Kidney epithelial cell (primary cell): ENCODE measurements around the gene LRRC27. TPM values are rescaled to one million over a fixed set of nuclear protein-coding genes. Genes with fewer than 3 reads are reported as not detected.

Source experiments
- DNase-seq: peaks from one replicate; pipeline ENCODE4 v3.0.0-alpha.2; 2010; ENCODE audit warnings: low read depth
- H3K27me3 ChIP-seq: 2 replicates; pipeline ENCODE4 v1.6.0; 2011; ENCODE audit warnings: low read length; ENCODE audit not compliant: control insufficient read depth, insufficient read depth
- H3K36me3 ChIP-seq: 2 replicates; pipeline ENCODE4 v1.5.1; 2011; ENCODE audit warnings: low read length; ENCODE audit not compliant: control insufficient read depth, insufficient read depth
- H3K4me3 ChIP-seq: 2 replicates; pipeline ENCODE4 v1.5.1; 2011; ENCODE audit warnings: low read depth, mild to moderate bottlenecking, control low read depth, low read length
- total RNA-seq: library from RNA; depleted of rRNA; stranded (reverse); fragments of >200 nt; gene quantifications from 2 replicates; pipeline ENCODE4 v1.2.3, GENCODE V29; 2015
- TF ChIP-seq, protein P1 (sequence below): IDR thresholded peaks from 2 replicates; pipeline ENCODE4 v1.5.1; 2011; ENCODE audit warnings: mild to moderate bottlenecking, moderate library complexity, low read length, control low read depth, inconsistent platforms; ENCODE audit not compliant: insufficient read depth, poor library complexity, severe bottlenecking

The LRRC27 gene
- total RNA-seq, 1 donor from 2014 or later: 13.3 TPM

DNA sequence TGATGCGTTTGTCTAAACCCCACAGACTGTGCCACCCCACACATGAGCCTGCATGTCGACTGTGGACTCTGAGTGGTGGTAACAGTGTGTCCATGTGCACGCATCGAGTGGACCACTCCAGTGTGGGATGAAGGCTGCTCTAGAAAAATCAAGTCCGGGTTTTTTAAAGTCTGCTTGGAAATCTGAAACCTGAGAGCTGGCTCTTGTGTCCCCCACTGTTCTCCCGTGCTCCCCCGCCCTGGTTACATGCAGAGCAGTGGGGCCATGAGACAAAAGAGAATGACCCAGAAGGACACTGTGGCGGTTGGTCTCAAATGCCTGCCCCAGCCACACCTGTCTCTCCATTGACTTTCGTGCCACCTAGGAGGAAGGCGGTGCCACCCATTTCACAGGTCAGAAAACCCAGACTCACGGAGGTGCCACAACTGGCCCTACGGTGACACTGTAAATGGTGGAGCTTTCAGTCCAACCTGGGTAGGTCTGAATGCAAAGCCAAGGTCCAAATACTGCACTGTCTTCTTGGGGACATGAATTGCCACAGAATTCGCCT lies 37.7 kb downstream of the LRRC27 start:
- TF ChIP-seq, protein P1, sequence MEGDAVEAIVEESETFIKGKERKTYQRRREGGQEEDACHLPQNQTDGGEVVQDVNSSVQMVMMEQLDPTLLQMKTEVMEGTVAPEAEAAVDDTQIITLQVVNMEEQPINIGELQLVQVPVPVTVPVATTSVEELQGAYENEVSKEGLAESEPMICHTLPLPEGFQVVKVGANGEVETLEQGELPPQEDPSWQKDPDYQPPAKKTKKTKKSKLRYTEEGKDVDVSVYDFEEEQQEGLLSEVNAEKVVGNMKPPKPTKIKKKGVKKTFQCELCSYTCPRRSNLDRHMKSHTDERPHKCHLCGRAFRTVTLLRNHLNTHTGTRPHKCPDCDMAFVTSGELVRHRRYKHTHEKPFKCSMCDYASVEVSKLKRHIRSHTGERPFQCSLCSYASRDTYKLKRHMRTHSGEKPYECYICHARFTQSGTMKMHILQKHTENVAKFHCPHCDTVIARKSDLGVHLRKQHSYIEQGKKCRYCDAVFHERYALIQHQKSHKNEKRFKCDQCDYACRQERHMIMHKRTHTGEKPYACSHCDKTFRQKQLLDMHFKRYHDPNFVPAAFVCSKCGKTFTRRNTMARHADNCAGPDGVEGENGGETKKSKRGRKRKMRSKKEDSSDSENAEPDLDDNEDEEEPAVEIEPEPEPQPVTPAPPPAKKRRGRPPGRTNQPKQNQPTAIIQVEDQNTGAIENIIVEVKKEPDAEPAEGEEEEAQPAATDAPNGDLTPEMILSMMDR: no peak
- Histone ChIP-seq H3K27me3 (no peaks in the 10 kb centered on the region), H3K36me3 (no peaks in the 10 kb centered on the region), H3K4me3 (no peak overlapping the region)
- DNase-seq: no peak

DNA sequence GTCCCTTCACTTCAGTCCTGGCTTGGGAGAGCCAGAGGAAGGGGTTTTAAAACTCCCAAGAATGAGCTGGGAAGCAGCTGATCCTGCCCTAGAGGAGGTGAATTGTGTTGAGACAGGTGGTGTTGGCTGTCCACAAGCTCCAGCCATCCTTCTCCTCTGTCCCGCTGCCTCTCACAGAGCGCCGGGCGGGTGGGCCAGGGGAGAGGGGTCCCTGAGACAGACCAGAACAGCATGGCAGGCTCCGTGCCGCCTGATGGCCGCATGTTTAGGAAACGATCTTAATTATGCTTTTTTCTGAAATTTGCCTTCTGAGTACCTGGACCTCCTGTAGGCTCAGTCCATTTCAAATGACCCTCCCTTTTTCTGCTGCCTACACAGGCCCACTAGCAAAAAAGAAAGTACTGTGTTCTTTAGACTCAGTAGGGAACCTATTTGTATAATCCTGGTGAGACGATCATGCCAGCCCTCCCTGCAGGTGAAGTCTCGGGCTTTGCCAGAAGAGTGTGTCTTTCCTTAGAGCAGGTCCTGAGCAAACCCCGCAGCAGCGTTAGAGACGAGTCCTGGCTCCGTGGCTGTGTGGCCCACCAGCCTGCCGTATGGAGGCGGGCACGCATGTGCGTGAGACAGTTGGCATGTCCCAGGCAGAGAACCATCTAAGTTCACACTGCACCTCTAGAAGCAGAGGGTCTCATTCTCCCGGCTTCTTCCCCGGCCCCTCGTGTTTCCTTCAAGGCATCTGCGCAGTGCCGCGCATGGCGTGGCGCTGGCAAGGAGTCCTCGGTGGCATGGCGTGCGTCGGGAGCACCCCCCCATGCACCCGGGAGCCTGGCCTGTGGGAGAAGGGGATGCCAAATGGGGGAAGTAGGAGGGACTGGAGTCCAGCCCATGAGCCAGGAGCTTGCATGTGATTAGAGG lies 38.7 kb downstream of the LRRC27 start:
- no peak overlapping the region for H3K4me3 ChIP-seq
- no peak for DNase-seq
- no peaks in the 10 kb centered on the region for H3K36me3 ChIP-seq
- TF ChIP-seq, protein P1: no peak
- H3K27me3 ChIP-seq: peaks cover 2% of the 10 kb centered on the region

DNA sequence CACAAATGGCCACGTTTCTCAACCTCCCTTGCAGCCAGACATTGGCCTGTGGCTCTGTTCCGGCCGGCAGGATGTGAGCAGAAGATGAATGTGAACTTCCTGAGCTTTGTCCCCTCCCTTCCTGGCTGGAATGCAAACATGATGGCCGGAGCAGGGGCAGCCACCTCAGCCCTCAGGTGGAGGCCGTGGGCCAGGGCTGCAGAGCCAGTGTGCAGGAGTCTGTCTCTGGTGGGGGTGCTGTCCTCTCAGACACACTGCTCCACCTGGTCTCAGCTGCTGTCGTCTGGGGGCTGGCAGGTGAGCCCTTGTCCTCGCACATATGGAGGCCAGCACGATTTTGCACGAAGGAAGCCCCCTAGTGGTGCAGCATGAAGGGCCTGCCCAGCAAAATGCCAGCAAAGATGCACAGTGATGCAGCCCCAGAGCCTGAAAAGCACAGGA lies 39.7 kb downstream of the LRRC27 start:
- H3K36me3 ChIP-seq: no peaks in the 10 kb centered on the region
- TF ChIP-seq, protein P1: peak; percentile 21
- no peak overlapping the region for H3K4me3 ChIP-seq
- DNase-seq: no peak
- peaks cover 5% of the 10 kb centered on the region for H3K27me3 ChIP-seq

DNA sequence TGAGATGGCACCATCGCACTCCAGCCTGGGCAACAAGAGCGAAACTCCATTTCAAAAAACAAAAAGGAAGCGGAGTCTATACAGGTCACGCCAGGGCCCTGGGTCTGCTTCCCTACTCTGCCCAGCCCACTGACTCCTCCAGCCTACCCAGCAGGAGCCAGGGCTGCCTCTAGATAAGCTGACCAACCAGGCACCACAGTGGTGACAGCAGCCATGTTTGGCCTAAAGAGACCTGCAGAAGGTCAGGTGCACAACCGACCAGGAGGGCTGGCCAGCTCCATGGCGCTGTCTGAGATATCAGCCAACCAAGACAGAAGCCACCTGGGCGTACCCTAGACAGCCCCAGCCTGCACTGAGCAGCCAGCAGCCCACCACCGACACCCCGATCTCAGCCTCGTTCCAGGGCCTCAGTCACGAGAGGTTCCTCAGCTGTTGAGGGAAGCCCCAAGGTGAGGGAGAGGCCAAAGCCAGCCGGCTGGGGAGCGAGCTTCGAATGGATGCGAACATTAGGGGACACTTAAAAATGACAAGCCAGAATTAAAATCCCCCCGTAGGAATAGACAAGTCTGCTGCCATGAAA lies 40.6 kb downstream of the LRRC27 start:
- Histone ChIP-seq H3K36me3 (no peaks in the 10 kb centered on the region), H3K4me3 (no peak overlapping the region), H3K27me3 (peaks cover 5% of the 10 kb centered on the region)
- no peak for DNase-seq
- TF ChIP-seq, protein P1: no peak

DNA sequence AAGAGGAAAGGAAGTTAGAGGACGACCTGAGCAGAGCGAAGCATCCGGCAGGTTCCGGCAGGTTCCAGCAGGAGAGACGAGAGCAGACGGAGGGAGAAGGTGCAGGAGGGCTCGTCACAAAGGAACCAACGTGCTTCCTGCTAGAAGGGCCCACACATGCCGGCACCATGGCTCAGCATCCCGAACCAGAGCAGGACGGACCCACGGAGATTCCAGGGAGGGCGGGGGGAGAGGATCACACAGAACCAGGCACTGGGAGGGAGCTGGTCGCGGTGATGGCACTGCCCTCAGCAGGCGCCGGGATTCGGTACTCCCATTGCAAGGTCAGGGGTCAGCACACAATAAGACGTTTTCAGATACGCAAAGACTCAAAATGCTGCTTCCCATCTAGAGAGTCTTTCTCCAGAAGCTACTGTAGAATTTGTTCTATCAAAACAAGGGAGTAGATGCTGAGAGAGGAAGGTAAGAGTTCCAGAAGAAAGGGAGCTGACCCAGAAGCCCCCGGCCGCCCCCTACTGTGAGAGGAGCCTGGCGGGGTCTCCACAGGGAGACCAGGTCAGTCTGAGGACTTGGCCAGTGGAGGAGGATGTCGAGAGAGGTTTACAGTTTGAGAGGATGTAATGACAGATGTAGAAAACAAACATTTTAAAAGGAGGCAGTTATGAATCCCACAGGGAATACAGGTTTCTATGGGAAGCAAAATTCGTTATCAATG lies 41.4 kb downstream of the LRRC27 start:
- TF ChIP-seq, protein P1: no peak
- DNase-seq: no peak
- H3K4me3 ChIP-seq: no peak overlapping the region
- H3K27me3 ChIP-seq: peaks cover 5% of the 10 kb centered on the region
- no peaks in the 10 kb centered on the region for H3K36me3 ChIP-seq
